ACC112 (cell line): ENCODE data around the gene SLC12A6.

Experiments used
- H2AFZ ChIP-seq: fragments of 200-600 bp; sonication (generic); one replicate; pipeline ENCODE4 v1.6.0; 2017; ENCODE audit warnings: antibody characterized with exemption, low read length; ENCODE audit not compliant: unreplicated experiment
- H3K27ac ChIP-seq: fragments of 200-600 bp; sonication (generic); 2 replicates; pipeline ENCODE4 v1.5.1; 2014; ENCODE audit warnings: low read depth, mild to moderate bottlenecking, antibody characterized with exemption, low read length, moderate library complexity
- H3K27me3 ChIP-seq: fragments of 200-600 bp; sonication (generic); 2 replicates; pipeline ENCODE4 v1.6.1; 2014; ENCODE audit warnings: mild to moderate bottlenecking, antibody characterized with exemption, low read length, moderate library complexity, mixed read lengths; ENCODE audit not compliant: insufficient read depth
- H3K36me3 ChIP-seq: fragments of 200-600 bp; sonication (generic); 2 replicates; pipeline ENCODE4 v1.6.1; 2016; ENCODE audit warnings: mild to moderate bottlenecking, antibody characterized with exemption, low read length, moderate library complexity, mixed read lengths; ENCODE audit not compliant: insufficient read depth
- H3K4me1 ChIP-seq: fragments of 200-600 bp; sonication (generic); one replicate; pipeline ENCODE4 v1.6.1; 2016; ENCODE audit warnings: low read length, mixed read lengths; ENCODE audit not compliant: insufficient read depth, unreplicated experiment, control insufficient read depth
- H3K4me3 ChIP-seq: fragments of 200-600 bp; sonication (generic); 2 replicates; pipeline ENCODE4 v1.5.1; 2014; ENCODE audit warnings: mild to moderate bottlenecking, low read depth, low read length
- H3K79me2 ChIP-seq: fragments of 200-600 bp; sonication (generic); one replicate; pipeline ENCODE4 v1.6.0; 2016; ENCODE audit warnings: low read length; ENCODE audit not compliant: control insufficient read depth, unreplicated experiment, insufficient read depth

Gene SLC12A6

GRCh38 chr15:34264076-34264475, 73.5 kb downstream of the SLC12A6 start:
- H3K4me1 ChIP-seq = peaks cover 7% of the 10 kb centered on the region
- H3K4me3 ChIP-seq = no peak overlapping the region
- H2AFZ ChIP-seq = no peak overlapping the region
- peaks cover 9% of the 10 kb centered on the region; the same call in 1 of the 2 replicates for H3K36me3 ChIP-seq
- H3K27me3 ChIP-seq = no peaks in the 10 kb centered on the region
- H3K79me2 ChIP-seq = no peaks in the 10 kb centered on the region
- no peak overlapping the region for H3K27ac ChIP-seq

DNA sequence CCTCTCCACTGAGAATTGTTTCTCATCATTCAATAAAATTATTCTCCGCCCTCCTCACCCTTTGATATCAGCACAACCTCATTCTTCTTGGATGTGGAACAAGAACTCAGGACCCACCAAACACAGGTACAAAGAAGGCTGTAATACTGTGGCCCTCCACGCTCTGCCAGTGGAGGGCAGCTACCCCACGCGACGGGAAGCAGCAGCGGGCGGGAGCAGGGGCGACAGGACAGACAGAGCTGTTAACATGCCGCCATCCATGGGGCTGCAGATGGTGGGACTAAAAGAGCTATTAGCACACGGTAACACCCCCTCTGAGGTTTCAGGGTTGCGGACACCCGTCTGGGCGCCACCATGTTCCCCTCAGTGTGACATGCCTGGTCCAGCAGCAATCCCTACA, 75.2 kb downstream of the SLC12A6 start:
- Histone ChIP-seq H3K36me3 (0 out of 2 replicates have a peak, but pooled peaks cover 3% of the 10 kb centered on the region), H3K27me3 (no peaks in the 10 kb centered on the region), H3K4me3 (no peak overlapping the region), H3K27ac (no peak overlapping the region), H3K4me1 (peaks cover 3% of the 10 kb centered on the region), H2AFZ (no peak overlapping the region), H3K79me2 (no peaks in the 10 kb centered on the region)

GRCh38 chr15:34259566-34259965, 78.0 kb downstream of the SLC12A6 start:
- Histone ChIP-seq H3K79me2 (no peaks in the 10 kb centered on the region), H3K4me1 (no peaks in the 10 kb centered on the region), H3K27ac (no peak overlapping the region), H3K36me3 (0 out of 2 replicates have a peak, but pooled peaks cover 4% of the 10 kb centered on the region), H3K27me3 (no peaks in the 10 kb centered on the region), H3K4me3 (no peak overlapping the region), H2AFZ (no peak overlapping the region)

DNA sequence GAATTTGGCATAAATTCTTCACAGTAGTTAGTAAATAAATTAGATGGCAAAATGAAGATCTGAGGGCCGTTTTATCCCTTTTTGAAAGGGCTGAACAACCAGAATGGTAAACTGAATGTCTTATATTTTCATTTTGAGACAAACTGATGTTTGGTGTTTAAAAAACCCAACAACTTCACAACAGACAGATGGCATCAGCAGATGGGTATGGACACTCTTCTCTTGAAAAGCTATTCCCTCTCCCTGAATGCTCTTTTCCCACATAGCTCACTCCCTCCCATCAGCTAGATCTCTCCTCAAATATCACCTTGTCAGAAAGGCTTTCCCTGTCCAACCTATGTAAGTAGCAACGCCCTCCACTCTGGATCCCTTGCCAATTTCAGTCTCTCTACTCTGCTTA, 79.4 kb downstream of the SLC12A6 start:
- Histone ChIP-seq H3K36me3 (peaks cover 14% of the 10 kb centered on the region), H2AFZ (no peak overlapping the region), H3K27me3 (no peaks in the 10 kb centered on the region), H3K4me1 (no peaks in the 10 kb centered on the region), H3K27ac (no peak overlapping the region), H3K79me2 (no peaks in the 10 kb centered on the region), H3K4me3 (no peak overlapping the region)

GRCh38 chr15:34252545-34252944, 85.0 kb downstream of the SLC12A6 start:
- H3K4me1 ChIP-seq = peaks cover 6% of the 10 kb centered on the region
- H3K27me3 ChIP-seq = no peaks in the 10 kb centered on the region
- H3K36me3 ChIP-seq = peaks cover 28% of the 10 kb centered on the region
- no peak overlapping the region for H3K27ac ChIP-seq
- no peaks in the 10 kb centered on the region for H3K79me2 ChIP-seq
- H2AFZ ChIP-seq = no peak overlapping the region
- H3K4me3 ChIP-seq = no peak overlapping the region

- H3K4me1 ChIP-seq = peaks cover 6% of the 10 kb centered on the region
- no peak overlapping the region for H3K4me3 ChIP-seq
- peaks cover 21% of the 10 kb centered on the region for H3K36me3 ChIP-seq
- H3K27me3 ChIP-seq = no peaks in the 10 kb centered on the region
- no peaks in the 10 kb centered on the region for H3K79me2 ChIP-seq
- no peak overlapping the region for H3K27ac ChIP-seq
- H2AFZ ChIP-seq = no peak overlapping the region
Measured at GRCh38 chr15:34248190-34248589, 89.4 kb downstream of the SLC12A6 start.

DNA sequence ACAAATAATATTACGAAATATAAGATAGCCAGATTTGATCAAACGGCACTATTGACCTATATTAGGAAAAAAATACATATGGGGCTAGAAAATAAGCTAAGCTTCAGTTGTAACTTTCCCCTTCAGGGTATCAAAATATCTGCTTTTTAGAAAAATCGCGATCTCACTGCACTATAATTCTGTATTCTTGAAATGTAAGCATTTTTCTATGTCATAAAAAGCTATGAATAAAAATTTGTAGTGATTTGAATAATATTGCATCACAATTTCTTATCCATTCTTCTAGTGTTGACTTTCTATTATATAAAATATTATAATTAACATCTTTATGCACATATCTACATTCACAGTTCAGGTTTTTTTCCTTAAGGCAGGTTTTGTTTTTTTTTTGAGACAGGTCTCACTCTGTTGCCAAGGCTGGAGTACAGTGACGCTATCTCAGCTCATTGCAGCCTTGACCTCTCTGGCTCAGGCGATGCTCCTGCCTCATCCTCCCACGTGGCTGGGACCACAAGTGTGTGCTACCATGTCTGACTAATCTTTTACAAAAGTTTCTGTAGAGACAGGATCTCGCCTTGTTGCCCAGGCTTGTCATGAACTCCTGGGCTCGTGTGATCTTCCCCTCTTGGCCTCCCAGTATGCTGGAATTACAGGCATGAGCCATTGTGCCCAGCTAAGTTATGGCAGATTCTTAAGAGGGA, 91.2 kb downstream of the SLC12A6 start:
- H3K4me3 ChIP-seq = no peak overlapping the region
- no peak overlapping the region for H2AFZ ChIP-seq
- H3K27me3 ChIP-seq = no peaks in the 10 kb centered on the region
- no peaks in the 10 kb centered on the region for H3K79me2 ChIP-seq
- H3K36me3 ChIP-seq = peaks cover 13% of the 10 kb centered on the region
- H3K4me1 ChIP-seq = peaks cover 3% of the 10 kb centered on the region
- no peak overlapping the region for H3K27ac ChIP-seq

DNA sequence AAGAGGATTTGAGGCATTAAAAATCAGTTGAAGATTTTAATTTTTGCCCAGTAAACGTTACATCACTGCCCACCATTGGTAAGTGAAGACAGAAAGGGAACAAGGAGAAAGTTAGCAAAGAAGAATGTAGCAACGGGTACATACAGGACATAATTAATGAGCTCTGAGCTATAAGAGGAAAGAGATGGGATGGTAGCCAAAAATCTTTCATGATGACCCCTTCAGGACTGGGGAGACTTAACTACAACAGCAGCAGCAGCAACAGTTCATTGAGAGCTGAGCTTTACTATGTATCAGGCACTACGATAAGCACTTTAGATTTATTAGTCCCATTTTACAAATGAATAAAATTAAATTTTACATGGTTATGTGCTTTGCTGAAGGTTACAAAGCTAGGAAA, 94.4 kb downstream of the SLC12A6 start:
- no peaks in the 10 kb centered on the region for H3K27me3 ChIP-seq
- no peaks in the 10 kb centered on the region for H3K79me2 ChIP-seq
- H3K27ac ChIP-seq = no peak overlapping the region
- H3K36me3 ChIP-seq = peaks cover 16% of the 10 kb centered on the region; the same call in 1 of the 2 replicates
- H2AFZ ChIP-seq = no peak overlapping the region
- H3K4me1 ChIP-seq = peaks cover 21% of the 10 kb centered on the region
- no peak overlapping the region for H3K4me3 ChIP-seq

GRCh38 chr15:34242331-34242710, 95.3 kb downstream of the SLC12A6 start:
- Histone ChIP-seq H2AFZ (no peak overlapping the region), H3K36me3 (peaks cover 23% of the 10 kb centered on the region), H3K4me1 (peaks cover 22% of the 10 kb centered on the region), H3K4me3 (no peak overlapping the region), H3K27me3 (no peaks in the 10 kb centered on the region), H3K79me2 (no peaks in the 10 kb centered on the region), H3K27ac (no peak overlapping the region)

GRCh38 chr15:34241376-34242330, 95.9 kb downstream of the SLC12A6 start:
- Histone ChIP-seq H3K27ac (no peak overlapping the region), H3K79me2 (no peaks in the 10 kb centered on the region), H2AFZ (no peak overlapping the region), H3K27me3 (no peaks in the 10 kb centered on the region), H3K4me1 (peaks cover 22% of the 10 kb centered on the region), H3K36me3 (peaks cover 22% of the 10 kb centered on the region), H3K4me3 (no peak overlapping the region)
